NB4 (cell line): Measurements from ENCODE around the gene HTT.
A peak's percentile ranks its signal among the peaks of the same experiment; 100 is the strongest.

Experiments
- DNase-seq: peaks from one replicate; pipeline ENCODE4 v3.0.0; 2010; ENCODE audit warnings: low read depth
- H3K4me3 ChIP-seq: one replicate; pipeline ENCODE4 v1.5.1; 2011; ENCODE audit warnings: mild to moderate bottlenecking, low read depth, low read length, moderate library complexity
- CTCF ChIP-seq: IDR thresholded peaks from one replicate; pipeline ENCODE4 v1.5.1; 2012; ENCODE audit warnings: low read depth, low read length
- MAX ChIP-seq: IDR thresholded peaks from 2 replicates; pipeline ENCODE4 v1.6.1; 2011; ENCODE audit warnings: low read depth, low read length
- MYC ChIP-seq: IDR thresholded peaks from 2 replicates; pipeline ENCODE4 v1.6.1; 2011; ENCODE audit warnings: low read depth, low read length
- POLR2A ChIP-seq: IDR thresholded peaks from 2 replicates; pipeline ENCODE4 v1.6.1; 2011; ENCODE audit warnings: mild to moderate bottlenecking; ENCODE audit not compliant: insufficient read length; ENCODE audit errors: extremely low read depth

HTT gene

GRCh38 chr4:3225936-3226335 is 151.5 kb downstream of the HTT start:
- H3K4me3 ChIP-seq: no peak overlapping the region
- TF ChIP-seq POLR2A: no peak
- no peak for TF ChIP-seq MYC
- TF ChIP-seq CTCF: no peak
- TF ChIP-seq MAX: no peak
- no peak for DNase-seq

GRCh38 chr4:3226467-3226866 is 152.0 kb downstream of the HTT start:
- no peak overlapping the region for H3K4me3 ChIP-seq
- no peak for DNase-seq
- TF ChIP-seq MYC (no peak), MAX (no peak), CTCF (no peak)

DNA sequence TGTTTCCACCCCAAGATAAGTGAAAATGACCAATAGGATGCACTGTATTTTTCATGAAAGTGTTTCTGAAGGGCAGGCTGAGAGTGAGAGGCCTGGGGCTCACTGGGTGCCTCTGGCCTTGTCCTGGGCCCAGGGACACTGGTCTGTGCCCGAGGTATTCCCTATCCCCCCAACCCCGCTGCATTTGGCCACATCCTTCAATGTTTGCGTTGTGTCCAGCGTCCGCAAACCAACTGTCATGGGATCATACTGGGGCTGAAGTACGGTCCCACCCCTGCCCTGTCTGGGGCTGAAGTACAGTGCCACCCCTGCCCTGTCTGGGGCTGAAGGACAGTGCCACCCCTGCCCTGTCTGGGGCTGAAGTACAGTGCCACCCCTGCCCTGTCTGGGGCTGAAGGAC is 152.5 kb downstream of the HTT start:
- TF ChIP-seq MAX (no peak), CTCF (no peak), MYC (no peak), POLR2A (no peak)
- no peak overlapping the region for H3K4me3 ChIP-seq
- no peak for DNase-seq

- DNase-seq: no peak
- no peak for TF ChIP-seq MYC
- no peak for TF ChIP-seq MAX
- TF ChIP-seq POLR2A: no peak
- no peak for TF ChIP-seq CTCF
- no peak overlapping the region for H3K4me3 ChIP-seq
Measured at GRCh38 chr4:3227878-3228675, 153.6 kb downstream of the HTT start.

GRCh38 chr4:3228881-3229280 is 154.4 kb downstream of the HTT start:
- TF ChIP-seq CTCF: no peak
- TF ChIP-seq POLR2A: no peak
- TF ChIP-seq MYC: no peak
- TF ChIP-seq MAX: no peak
- no peak for DNase-seq
- no peak overlapping the region for H3K4me3 ChIP-seq

GRCh38 chr4:3229328-3229727 is 154.8 kb downstream of the HTT start:
- TF ChIP-seq POLR2A (no peak), MAX (peak; percentile 53; the same call in 1 of the 2 replicates)
- H3K4me3 ChIP-seq: no peak overlapping the region
- no peak for DNase-seq
